Measurements from ENCODE around the gene ETNPPL. TPM values are rescaled to one million over a fixed set of nuclear protein-coding genes. Genes with fewer than 3 reads are reported as not detected.

The ETNPPL gene
- under 1 TPM in 3 of 4 donors, not detected in 1; 0.11 to 0.23 (median 0.23) TPM for polyA plus RNA-seq (ENCODE audit: insufficient read length in 4 of 4)

DNA sequence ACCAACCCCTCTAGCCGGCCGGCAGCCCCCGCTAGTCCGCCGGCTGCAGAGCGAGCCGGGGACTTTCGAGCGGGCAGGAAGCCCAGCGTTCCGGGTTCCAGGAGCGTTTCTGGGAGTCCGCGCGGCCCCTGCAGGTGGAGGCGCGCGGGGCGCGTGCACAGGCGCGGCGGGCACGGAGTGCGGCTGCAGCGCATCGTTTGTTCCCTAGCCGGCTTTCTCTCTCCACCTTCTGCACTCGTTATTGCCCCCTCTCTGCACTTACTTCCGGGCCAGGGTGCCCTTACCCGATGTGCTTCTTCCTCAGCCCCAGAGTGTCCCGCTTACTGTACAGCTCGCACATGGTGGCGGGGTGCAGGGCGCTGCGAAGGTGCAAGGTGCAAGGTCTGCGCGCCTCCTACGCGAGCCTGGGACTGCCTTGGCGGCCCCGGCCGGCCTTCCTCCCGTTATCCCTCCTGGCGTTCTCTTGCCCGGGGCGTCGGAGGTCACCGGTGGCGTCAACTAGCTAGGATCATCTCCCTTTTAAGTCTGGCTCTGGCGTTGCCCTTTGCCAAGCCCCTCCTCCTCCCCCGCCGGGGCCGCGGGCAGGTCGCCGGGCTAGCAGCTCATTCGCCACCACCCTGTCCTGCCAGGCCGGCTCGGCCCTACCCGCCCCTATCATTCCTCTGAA, at the start of gene ETNPPL:
ETNPPL (minus strand) TSS at position 495 of the 667 bp plus-strand sequence; CDS start at position 340, 155 bp downstream.
- peak in 1 of 4 donors; percentile 41 for DNase-seq (ENCODE audit: low read depth in 4 of 4, low spot score in 3 of 4)

DNA sequence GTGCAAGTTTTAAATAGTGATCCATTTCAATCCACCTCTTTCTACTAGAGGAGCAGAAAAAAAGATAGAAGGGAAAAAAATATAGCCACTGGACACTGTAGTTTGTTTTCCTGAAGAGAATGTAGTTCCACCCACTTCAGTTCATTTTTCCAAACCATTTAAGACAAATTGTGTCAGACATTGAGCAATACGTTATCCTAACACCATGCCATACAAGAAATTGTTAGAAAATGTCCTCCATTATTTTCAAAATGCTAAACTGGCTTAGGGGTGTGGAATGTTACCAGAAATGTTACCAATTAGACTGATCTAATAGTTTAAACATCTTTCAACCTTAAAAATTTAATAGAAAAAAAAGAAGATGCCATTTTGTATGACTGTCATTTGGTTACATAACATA, 48.6 kb upstream of the ETNPPL start:
- no peak for DNase-seq (ENCODE audit: low read depth in 4 of 4, low spot score in 3 of 4)

DNA sequence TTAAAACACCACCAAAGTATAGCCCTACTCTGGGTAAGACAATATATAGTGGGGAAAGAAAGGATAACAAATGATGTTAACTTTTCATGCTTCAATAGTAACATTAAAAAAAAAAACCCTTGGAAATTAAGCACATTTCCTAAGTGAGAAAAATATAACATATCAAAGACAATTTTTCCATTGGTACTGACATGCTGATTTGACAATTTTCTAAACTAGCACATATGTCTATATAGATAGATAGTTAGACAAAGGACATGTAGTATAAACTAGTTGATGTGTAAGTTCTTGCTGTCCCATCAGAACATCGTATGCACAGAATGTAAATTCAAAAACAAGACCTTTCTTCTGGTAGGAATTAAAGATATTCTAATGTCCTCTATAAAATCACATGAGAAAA, 47.2 kb upstream of the ETNPPL start:
- no peak for DNase-seq (ENCODE audit: low read depth in 4 of 4, low spot score in 3 of 4)

DNA sequence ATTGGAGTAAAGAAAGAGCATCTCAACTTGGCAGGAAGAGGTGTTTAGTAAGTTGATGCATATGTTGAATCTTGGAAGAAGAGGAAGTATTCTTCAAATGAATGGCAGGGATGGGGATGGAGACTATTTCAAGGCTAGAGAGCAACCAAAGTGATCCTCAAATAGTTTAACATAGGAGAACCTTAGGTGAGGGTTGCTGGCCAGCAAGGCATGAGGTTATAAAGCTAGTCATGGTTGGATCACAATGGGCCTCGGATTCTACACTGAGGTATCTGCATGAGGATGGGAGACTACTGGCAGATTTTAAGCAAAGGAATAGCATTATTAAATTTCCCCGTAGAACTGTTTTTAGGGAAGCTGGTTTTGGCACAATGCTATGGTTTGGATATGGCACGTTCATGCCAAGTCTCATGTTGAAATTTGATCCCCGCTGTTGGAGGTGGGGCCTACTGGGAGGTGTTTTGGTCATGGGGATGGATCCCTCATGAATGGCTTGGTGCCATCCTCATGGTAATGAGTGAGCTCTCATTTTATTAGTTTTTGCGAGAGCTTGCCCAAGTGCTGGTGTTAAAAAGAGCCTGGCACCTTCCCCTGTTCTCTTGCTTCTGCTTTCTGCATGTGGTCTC, 41.9 kb upstream of the ETNPPL start:
- no peak for DNase-seq (ENCODE audit: low read depth in 4 of 4, low spot score in 3 of 4)

DNA sequence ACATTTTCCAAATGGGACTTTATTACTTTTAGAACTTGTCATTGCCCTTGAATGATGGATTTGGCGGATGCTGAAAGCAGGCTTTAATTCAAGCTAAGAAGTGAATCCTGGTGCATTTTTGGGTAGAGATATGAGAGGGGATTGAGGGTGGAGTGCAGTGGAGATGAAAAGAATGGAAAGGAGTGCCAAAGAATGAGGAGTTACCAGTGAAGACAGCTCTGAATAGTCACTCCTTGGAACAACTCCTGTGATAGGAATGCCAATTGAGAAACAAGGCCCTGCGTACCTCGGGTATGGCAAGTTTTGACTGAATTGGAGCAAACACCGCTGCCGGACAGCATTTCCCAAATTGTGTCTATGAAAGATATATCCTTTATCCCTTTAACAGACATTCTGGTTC, 36.5 kb upstream of the ETNPPL start:
- DNase-seq (ENCODE audit: low read depth in 4 of 4, low spot score in 3 of 4): no peak

DNA sequence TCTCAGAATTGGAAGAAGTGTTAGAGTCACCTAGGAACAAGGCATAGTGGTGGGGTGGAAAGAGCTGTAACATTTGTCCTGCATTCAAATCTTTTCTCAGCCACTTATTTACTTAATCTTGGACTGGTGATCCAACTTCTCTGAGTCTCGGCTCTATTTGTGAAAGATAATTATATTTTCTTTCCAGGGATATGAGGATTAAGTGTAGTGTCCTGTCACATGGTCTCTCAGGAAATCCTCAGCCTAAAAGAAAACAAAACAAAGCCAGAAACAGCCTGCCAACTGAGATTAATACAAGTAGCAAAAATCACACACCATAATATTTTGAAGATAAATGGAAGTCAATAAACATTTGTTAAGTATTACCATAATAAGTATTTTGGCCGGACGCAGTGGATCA, 33.3 kb upstream of the ETNPPL start:
- DNase-seq (ENCODE audit: low read depth in 4 of 4, low spot score in 3 of 4): no peak

DNA sequence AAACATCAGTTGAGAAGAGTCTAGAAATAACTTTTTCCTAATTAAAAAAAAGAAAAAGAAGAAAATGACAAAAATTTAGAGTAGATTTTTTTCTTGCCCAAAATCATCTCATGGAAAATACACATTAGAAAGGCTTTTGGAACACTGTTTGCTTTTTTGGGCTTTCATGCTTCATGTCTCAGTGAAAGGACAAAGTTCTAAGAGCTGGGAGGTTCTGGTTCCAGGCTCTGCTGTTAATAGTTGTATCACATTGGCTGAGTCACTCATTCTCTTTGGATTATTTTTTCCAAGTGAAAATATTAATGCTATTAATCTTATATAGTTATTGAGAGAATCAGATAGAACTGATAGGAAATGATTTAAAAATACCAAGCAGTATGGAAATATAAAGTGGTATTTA, 32.9 kb upstream of the ETNPPL start:
- DNase-seq (ENCODE audit: low read depth in 4 of 4, low spot score in 3 of 4): no peak

DNA sequence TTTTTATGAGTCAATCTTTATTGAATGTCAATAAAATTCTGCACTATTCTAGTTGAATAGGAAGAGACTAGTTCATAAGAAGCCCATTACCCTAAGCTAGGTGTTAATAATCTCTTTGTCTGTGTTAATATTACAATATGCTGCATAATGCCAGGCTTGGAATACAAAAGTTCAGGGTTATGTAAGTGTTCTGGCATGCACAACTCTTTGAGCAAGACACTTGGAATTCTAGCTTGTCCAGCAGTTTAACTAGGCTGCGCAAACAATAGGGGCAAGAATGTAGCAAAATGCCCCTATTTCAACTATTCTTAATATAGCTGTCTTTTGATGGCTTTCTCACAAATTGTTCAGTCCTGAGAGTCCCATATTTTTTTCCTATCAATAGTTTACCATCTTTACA, 31.3 kb upstream of the ETNPPL start:
- no peak for DNase-seq (ENCODE audit: low read depth in 4 of 4, low spot score in 3 of 4)

DNA sequence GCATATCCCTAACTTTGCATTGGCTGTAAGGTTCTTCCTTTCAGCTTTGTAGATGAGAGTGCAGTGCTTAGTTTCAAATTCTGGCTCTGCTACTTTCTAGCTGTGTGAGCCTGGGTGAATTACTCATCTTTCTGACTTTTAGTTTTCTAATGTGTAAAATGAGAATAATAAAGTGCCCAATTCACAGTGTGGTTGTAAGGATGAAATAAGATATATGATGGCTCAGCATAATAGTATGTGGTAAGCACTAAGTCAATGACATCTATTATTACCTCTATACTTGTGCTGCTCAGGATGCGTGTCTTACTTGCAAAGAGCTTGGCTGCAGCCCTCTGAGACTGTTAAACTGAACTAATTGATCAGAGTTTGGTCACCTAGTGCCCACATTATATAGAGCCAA, 30.6 kb upstream of the ETNPPL start:
- DNase-seq (ENCODE audit: low read depth in 4 of 4, low spot score in 3 of 4): no peak

DNA sequence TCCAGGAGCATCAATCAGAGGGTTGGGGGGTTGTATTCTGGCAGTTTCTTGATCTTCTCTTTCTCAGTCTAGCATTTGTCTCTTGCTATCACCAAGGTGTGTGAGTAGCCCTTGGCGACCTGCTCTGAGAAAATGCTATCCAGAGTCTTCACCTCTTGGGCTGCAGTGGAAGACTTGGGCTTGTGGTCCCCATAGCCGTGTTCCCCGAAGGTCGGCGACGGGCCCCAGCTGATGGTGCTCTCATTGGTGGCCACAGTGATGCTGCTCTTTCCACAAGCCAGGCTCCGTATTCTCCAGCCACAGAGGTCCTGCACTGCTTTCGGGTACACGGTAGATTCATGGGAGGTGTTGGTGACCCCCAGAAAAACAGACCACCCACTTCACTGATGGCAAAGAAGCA, 25.9 kb upstream of the ETNPPL start:
- DNase-seq (ENCODE audit: low read depth in 4 of 4, low spot score in 3 of 4): no peak

DNA sequence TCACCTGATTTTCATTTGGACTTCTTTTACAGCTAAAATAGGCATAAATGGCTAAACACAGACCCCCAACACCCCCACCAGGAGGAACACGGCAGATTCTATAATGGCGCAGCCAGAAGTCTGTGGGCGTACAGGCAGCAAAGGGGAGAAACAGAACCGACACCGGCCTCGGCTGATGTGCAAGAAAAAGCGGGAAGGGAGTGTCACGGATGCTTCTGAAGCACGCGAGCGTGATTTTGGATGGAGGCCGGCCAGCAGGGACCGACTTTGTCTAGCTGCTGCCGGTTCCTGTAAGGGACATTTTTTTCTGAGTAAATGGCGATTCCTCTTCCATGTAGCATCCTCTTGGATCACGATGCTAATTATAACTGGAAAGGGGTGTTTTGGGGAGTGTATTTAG, 24.9 kb upstream of the ETNPPL start:
- no peak for DNase-seq (ENCODE audit: low read depth in 4 of 4, low spot score in 3 of 4)

DNA sequence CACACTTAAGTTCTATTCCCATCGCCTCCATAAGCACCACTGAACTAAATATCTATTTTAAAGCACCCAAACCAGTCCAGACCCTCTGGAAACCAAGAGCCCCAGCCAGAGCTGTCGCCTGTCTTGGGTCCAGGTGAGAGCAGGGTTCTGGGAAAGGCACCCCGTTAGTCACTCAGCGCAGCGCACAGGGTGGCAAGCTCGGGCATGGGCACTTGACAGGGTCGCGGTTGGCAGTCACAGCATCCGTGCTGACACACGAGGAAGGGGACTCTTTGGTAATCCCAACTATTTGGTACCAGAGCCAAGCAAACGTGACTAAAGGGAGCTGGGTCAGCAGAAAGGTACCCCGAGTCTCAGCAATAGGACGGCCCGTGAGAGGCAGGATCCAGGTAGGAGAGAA, 24.3 kb upstream of the ETNPPL start:
- DNase-seq (ENCODE audit: low read depth in 4 of 4, low spot score in 3 of 4): no peak

DNA sequence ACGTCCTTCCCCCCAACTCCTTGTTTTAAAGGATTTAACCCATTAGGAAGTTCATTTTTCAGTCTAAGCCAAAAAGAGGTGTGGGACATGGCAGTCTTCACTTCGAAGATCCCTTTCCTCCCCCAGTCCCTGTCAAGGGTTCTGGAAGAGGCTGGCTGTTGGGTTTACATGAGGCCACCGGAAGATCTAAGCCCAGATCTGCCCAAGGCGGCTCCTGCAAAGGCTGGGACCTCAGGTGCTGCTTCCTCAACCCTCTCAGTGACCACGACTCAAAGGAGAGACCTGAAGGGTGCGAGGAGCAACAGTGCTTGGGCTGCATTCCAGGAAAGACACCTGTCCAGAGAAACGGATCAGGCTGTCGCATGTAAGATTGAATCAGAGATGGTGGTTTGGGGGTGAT, 23.5 kb upstream of the ETNPPL start:
- DNase-seq (ENCODE audit: low read depth in 4 of 4, low spot score in 3 of 4): no peak

DNA sequence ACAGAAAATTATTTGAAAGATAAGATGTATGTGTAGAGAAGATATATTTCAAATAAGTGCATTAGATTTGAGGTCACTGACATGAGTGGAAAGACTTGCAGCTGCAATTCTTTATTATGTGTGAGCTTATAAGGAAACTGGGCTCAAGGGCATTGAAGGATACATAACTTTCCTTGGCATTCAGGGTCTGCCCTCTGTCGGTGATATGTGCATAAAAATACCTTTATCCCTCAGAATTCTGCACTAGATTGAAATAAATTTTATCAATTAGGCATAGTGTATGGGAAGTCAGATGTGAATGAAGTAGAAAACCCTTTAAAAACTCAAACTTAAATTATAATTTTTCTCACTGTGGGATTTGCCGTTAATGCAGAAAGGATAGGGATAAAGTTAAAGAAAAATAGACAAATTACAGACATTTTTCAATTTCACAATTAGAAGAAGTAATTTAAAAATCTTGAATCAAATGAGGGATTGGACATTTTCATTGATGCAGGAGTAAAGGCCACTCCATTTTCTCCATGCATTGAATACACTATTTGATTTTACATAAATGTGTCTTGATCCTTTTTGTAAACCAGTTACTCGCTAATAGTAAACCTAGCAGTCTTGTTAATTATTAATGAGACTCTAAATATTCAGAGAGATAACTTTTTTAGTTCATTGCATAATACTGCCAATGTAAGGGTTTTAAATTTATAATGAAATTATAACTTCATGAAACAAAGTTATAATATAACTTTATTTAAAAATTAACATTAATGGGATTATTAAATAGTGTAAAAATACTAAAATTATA, 21.0 kb upstream of the ETNPPL start:
- no peak for DNase-seq (ENCODE audit: low read depth in 4 of 4, low spot score in 3 of 4)

DNA sequence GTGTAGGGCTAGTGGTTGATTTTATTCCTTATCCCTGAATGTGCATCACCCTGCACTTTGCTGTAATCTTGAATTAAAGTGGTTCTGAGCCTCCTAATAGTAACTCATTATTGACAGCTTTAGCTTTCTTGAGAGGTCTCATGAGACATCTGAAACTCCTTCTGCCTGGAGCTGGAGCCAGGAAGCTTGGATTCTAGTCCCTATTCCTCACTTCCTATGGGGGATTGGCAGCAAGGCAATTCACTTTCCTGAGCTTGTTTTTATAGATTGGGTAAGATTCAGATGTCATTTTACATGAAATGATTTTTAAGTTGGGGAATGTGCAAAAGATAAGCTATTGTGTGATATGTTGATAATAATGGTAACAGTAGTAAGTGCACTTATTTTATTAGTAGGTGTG, 17.1 kb upstream of the ETNPPL start:
- DNase-seq (ENCODE audit: low read depth in 4 of 4, low spot score in 3 of 4): no peak

DNA sequence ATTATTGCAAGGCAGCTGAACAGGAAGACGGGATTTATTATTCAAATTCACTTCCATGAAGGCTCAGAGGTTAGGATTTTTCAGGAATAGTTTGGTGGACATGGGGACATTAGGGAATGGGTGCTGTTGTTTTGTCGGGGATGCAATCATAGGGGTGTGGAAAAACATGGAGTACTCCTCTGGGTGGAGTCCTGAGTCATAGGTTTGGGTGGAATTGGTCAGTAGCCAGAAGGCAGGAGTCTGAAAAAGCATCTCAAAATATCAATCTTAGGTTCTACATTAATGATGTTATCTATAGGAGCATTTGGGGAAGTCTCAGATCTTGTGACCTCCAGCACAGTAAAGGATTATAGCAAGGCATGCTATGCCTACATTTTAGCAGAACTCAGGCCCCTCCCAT, 14.5 kb upstream of the ETNPPL start:
- no peak for DNase-seq (ENCODE audit: low read depth in 4 of 4, low spot score in 3 of 4)

DNA sequence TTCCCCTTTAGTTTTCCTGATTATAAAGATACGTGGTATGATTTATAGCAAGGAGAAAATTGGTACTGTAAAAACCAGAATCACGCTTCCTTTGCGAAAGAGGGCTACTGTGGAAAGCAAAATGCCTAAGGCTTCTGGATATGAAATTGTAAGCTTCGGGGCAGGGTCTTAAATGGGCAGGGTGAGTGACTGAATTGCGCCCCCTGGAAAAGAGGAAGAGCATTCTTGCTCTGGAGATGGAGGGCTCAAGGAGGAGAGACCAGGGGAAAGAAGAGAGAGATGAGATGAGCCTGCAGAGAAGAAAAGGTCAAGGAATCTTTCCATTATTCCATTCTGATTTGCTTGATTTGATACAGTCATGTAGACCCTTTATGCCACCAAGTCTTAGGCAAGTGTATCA, 13.1 kb upstream of the ETNPPL start:
- no peak for DNase-seq (ENCODE audit: low read depth in 4 of 4, low spot score in 3 of 4)

DNA sequence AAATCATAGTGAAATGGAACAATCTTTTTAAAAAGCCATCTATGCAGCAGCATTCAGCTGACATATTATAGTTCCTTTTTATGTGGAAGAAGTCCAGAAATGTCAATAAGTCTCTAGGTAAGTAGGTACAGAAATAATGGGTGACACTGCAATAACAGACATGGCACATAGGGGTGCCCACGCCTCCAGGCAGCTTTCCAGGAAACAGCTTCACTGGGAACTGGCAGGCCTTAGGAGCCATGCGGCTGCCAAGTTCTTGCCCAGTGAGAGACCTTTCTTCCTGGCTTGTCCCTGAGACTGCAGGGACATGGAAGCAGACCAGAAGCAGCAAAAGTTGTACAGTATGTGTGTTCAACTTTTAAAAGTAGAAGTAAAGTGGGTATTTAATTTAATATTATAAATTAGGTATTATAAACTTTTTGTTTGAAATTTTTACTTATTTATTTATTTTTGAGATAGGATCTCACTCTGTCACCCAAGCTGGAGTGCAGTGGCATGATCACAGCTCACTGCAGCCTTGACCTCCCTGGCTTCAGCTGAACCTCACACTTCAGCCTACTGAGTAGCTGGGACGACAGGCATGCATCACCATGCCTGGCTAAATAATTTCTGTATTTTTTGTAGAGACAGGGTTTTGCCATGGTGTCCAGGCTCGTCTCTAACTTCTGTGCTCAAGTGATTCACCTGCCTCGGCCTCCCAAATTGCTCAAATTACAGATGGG, 12.1 kb upstream of the ETNPPL start:
- no peak for DNase-seq (ENCODE audit: low read depth in 4 of 4, low spot score in 3 of 4)

DNA sequence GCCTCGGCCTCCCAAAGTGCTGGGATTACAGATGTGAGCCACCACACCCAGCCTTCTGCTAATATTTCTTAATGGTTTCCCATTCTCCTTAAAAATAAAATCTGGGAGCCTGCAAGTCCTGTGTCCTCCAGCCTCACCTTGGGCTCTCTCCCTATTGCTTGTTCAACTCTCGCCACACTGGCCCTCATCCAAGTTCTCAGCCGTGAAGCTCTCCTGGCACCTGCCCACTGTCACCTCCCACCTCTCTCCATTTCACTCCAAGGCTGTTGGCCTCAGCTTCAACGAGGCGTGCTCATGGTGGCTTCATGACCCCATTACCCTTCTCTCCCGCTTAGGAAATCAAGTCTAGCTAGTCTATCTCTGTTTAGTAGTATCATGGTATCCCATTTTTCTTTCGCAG, 9.5 kb upstream of the ETNPPL start:
- DNase-seq (ENCODE audit: low read depth in 4 of 4, low spot score in 3 of 4): no peak

DNA sequence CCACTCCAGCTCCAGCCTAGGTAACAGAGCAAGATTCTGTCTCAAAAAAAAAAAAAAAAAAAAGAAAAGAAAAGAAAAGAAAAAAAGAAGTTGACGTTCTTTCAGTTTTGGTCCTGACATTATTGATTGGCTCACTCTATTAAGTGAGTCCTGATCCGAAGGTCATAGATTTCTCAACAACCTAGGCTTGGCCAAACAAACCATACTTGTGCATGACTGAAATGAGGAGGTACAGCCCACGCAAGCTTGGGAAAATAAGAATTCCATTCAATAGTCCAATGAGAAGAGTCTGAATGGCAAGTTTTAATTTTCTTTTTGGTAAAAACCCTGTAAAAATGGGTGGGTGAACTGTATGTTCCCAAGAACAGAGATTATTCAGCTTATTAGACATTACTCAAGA, 3.2 kb upstream of the ETNPPL start:
- DNase-seq (ENCODE audit: low read depth in 4 of 4, low spot score in 3 of 4): no peak

DNA sequence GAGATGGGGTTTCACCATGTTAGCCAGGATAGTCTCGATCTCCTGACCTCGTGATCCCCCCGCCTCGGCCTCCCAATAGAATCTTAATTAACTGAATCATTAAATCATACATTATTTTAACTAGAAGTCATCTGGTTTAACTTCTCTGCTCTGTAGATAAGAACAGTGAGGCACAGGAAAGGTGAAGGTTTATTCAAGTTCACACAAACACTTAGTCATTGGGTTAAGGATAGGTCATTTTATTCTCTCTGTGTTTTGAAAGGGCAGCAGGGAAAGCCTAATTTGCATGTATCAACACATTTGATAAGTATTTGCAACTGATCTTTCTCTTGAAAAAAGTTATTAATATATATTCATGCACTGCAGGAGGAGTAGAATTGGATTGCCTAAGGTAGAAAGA, 1.1 kb upstream of the ETNPPL start:
- no peak for DNase-seq (ENCODE audit: low read depth in 4 of 4, low spot score in 3 of 4)
